Activated CD4-positive, alpha-beta T cell treated with anti-CD3 and anti-CD28 coated beads, Interleukin-2, amount 50 U/mL, for 1 hour (primary cell): ENCODE data around the gene AMMECR1.
"Not testable (repeated sequence)": the region's sequence is repeated elsewhere in the genome, so short reads cannot be mapped to it uniquely, and the experiment has no call there.

Experiments
- DNase-seq: peaks from one replicate; pipeline ENCODE4 v3.0.0-alpha.2; 2020

Gene AMMECR1

DNA sequence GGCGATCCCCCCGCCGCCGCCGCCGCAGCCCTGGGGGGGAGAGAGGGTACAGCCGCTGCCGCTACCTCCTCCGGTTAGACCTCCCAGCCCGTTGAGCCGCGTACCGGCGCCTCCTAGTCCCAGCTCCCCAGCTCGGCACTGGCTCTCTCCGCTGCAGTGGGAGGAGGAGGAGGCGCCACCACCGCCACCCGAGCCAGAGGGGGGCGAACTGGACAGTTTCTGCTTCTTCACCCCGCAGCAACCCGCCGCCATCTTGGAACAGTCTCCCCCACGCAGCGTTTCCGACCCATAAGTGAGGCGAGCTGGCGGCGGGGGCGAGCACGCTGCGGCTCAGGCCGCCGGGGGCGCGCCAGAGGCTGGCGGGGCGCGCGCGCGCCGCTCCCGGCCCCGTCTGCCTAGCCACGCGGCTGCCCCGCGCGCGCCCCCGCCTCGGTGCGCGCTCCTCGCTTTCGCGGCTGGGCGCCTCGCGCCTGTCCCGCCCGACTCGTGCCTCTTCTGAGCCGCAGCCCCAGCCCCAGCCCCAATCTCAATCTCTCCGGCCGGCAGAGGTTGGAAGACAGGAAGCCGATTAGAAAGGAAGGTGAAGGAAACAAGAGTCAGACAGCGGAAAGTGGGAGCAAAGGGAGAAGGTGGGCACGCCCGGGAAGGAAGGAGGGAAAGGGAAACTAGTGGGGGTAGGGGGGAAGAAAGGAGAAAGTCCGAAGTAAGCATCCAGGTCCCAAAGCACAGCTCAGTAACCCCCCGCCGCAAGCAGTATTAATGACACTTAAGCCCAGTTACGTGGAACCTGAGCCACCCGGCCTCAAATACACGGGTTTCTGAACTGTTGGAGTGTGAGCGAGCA, at the start of gene AMMECR1:
TSS of gene AMMECR1 (minus strand) at position 266 of the 844 bp plus-strand sequence. CDS start at position 252, 14 bp downstream.
- peak; percentile 74 for DNase-seq

DNA sequence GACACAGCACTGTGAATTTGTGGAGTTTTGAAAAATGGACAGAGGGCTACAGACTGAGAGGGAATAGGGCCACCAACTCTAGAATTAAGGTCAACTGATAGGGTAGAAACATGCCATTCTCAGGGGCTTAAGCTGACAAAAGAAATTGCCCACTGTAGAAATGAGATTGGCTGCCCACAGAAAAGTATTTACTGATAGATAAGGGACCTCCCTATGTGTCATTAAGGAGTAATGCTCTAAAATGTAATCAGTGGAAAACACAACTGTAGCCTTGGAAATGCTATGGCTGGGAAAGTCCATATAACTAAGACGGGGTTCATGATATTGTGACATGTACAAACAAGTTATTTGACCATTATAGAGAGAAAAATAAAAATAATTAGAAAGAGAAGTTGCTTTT, 45.4 kb upstream of the AMMECR1 start:
- no peak for DNase-seq

DNA sequence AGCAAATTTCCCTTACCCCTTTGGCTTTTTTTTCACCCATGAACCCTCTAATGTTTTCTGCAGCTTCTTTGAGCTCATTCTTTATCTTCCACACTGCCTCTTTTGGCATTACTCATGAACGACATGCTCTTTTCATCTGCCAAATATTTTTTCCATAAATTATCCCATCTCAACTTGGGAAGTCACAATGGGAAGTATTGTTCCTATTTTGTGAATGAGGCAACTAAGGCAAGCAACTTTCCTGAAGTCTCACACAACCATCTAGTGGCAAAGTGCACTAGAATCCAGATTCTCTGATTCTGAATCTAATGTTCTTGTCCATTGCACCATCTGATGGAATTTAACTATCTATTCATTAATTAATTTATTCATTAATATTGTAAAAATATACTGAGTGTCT, 41.4 kb upstream of the AMMECR1 start:
- DNase-seq = no peak

DNA sequence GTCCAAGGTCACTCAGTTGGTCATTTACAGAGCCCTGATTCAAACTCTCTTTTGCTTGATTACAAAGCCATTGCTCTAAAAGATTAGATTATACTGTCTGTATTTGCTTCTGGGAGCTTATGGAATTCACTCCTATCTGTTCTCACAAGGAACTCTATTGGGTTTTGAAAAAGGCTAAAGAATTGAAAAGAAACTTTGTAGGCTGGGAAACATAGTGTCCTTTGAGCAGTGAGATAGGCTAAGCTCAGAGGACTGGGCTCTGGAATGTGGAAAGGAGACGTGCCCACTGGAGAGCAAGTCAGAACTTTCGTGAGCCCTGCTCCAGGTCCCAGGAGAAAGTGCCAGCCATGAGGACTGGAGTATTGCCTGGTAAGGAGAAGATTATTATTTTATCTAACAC, 40.7 kb upstream of the AMMECR1 start, which contains the start of gene RTL9:
TSS of gene RTL9 (plus strand) at position 301 of the 400 bp plus-strand sequence. CDS start 91,770 bp downstream, outside the sequence.
- DNase-seq = no peak

DNA sequence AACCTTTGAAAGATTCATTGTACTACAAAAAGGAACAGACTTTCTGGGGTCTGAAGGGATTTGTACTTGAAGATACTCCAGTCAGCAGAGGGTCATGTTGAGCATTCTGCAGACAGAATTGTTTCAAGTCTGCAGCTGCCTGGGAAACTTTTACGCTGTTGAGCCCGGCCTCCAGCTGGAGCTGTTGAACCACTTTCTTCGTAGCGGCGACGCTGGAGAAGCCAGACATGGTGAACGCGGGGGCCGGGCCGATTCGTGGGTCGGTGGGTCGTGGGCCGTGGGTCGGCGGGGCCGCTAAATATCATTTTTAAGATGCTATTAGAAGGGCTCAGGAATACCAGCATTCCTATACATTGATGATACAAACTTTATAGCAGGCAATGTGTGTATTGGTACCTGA, 28.8 kb upstream of the AMMECR1 start:
- no peak for DNase-seq

DNA sequence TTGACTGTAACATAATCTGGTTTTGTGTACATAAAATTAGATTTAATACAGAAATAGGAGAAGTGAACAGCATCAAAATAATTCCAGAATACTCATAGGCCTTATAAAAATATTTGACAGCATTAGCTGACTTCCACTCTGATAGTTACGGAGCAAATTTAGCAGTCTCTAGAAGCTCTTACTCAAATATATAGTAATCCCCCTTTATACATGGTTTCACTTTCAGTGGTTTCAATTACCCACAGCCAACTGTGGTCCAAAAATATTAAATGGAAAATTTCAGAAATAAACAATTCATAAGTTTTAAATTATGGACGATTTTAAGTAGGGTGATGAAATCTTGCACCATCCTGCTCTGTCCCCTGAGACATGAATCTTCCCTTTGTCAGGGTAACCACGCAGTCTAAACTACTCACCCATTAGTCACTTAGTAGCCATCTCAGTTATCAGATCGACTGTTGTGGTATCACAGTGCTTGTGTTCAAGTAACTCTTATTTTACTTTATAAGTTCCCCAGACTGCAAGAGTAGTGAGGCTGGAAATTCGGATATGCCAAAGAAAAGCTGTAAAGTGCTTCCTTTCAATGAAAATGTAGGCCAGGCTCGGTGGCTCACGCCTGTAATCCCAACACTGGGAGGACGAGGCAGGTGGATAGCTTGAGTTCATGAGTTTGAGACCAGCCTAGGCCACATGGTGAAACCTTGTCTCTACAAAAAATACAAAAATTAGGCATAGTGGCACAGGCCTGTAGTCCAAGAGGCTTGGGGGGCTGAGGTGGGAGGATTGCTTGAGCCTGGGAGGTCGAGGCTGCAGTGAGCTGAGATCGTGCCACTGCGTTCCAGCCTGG, 23.5 kb upstream of the AMMECR1 start:
- no peak for DNase-seq

DNA sequence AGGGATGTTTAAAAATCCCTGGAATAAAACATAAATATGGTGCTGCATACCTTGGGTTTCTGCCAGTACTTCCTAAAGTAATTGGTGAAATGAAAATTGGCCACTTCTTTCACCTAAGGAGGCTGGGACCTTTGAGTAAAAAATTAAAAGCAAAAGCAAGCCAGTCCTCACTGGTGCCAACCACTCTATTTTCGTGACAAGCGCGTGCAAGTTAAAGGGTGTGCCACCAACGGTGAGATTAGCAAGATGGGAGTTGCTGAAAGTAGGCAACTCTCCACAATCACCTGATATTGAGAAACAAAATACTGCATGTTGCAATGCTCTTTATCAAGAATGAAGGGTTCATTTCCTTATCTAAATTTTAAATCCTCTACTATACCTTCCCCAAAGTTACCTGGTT, 21.1 kb upstream of the AMMECR1 start:
- no peak for DNase-seq

DNA sequence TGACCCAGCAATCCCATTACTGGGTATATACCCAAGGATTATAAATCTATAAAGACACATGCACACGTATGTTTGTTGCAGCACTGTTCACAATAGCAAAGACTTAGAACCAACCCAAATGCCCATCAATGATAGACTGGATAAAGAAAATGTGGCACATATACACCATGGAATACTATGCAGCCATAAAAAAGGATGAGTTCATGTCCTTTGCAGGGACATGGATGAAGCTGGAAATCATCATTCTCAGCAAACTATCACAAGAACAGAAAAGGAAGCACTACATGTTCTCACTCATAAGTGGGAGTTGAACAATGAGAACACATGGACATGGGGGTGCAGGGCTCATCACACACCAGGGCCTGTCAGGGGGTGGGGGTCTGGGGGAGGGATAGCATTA, 15.6 kb upstream of the AMMECR1 start:
- not testable (repeated sequence) for DNase-seq

DNA sequence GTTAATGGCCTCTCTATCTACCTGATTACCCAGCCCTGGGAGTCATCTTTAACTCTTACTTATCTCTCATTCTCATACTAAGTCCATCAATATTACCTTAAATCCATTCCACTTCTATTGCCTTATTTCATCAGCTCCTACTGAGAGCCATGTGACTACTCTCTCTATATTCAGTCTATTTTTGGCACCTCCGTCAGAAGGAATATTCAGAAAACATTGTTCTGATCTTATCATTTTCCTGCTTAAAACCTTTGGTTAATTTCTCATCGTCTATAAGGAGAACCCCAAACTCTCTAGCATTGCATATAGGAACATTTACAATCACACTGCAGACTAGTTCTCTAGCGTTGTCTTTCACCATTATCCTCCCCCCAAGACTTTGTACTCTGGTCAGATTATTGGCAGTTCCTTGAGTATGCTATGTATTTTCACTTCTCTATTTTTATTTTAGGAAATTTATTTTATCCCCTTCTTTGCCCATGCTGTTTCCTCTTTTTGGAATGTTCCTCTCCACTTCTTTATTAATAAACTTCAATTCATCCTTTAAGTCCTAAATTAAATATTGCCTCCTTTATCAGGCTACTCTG, 13.7 kb upstream of the AMMECR1 start:
- no peak for DNase-seq

DNA sequence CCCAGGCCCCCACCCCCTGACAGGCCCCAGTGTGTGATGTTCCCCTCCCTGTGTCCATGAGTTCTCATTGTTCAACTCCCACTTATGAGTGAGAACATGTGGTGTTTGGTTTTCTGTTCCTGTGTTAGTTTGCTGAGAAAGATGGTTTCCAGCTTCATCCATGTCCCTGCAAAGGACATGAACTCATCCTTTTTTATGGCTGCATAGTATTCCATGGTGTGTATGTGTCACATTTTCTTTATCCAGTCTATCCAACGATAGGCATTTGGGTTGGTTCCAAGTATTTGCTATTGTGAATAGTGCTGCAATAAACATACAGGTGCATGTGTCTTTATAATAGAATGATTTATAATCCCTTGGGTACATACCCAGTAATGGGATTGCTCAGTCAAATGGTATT, 10.7 kb upstream of the AMMECR1 start:
- not testable (repeated sequence) for DNase-seq

DNA sequence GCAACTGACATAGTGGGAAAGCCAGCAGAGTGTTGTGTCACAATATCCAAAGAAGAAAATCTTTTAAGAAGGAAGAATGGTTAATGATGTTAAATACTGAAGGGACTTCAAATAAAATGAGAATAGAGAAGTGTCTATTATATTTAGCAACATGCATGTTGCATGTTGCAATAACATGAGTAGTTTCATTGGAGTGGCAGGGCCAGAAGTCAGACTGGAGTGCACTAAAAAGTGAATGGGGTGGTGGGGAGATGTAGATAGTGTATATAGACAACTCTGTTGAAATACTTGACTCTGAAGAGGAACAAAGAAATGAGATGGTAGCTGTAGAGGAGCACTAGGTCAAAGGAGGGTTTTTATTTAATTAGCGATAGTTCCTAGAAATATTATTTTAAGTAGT, 9.5 kb upstream of the AMMECR1 start:
- no peak for DNase-seq

DNA sequence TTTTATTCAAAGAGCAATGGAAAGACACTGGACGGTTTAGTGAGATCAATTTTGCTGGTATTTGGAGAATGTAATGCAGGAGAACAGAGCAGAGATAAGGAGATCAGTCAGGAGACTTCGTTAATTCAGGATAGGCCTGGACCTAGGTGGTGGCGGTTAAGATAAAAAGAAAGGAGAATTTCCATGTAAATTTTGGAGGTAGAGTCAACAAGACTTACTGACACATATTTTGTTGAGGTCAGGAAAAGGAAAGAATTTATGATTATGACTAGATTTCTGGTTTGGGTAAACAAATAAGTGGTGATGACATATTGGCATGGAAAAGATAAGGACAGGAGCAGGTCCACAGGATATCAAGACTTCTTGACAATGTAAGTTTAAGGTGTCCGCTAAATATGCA, 8.8 kb upstream of the AMMECR1 start:
- DNase-seq = no peak

DNA sequence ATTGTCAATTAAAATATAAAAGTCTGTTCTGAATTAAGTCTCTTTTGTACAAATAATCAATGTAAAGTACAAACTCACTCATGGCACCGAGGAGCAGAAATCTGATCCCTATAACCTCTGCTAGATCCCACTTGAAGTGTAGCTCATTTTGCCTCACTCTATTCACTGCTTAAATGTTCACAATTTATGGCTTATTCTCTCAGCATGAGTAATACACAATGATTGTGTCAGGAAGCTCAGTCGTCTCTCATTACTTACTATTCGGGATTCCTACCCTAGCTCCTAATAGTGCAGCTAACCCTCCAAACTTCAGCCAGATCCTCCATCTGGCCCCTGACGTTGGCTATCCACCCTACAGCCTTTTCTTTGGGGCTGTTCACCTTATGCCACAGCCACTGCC, 4.7 kb upstream of the AMMECR1 start:
- no peak for DNase-seq

DNA sequence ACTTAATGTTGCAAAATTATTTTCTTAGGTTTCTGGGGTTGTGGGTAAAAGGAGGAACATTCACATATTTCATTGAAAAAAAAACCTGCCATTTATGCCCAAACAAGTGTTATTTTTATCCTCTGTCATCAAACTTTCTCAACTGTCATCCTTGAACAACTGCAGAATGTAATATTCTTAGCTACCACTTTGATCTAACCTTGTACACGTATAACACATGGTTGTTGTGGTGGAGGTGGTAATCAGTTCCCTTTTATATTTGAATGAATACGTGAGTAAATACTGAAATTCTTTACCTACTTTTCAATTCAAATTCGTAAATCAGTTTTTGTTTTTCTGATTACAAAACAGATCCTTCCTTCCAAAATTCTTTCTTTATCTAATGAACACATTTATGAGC, 3.8 kb upstream of the AMMECR1 start:
- DNase-seq = no peak

DNA sequence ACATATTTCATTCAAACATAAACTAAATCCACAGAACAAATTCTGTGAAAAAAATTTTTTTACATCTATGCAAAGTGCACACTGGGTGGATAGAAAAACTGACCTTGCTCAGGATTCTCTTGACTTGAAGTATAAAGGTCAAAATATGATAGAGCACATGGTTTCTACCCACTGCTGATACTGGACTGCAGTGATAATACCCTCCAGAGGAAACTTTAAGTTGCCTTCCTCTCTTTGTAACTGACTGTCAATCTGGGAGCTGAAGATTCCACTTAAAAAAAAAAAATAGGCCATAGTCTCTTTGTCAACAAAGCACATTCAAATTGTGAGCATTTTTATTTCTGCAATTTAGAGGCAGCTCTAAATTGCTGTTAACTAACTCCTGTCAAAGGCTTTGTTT, 3.2 kb upstream of the AMMECR1 start:
- DNase-seq = no peak

DNA sequence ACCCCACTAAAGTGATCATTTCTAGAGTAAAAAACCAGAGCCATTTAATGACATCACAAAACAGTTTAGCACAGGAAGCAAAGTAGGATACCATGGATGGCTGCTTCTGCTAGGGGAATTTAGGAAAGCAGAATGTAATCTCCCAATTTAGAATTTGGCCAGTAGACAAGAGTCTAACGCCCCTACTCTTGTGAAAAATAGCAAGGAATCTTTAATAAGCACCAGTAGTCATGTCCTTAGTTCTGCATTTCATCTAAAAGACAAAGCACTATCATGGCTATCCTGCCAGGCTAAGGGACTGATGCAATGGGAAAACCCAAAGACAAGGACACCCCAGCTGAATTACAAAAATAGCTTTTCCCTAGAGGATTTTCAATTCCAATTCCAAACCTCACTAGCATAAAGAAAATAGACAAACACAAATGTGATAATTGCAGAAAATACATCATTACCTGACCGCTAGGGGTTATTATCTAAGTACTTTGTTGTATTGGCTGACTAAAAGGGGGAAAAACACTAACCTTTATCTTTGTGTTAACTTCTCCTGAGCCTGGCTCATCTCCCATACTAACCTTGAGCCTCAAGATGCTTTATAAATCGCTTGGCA, 2.6 kb upstream of the AMMECR1 start:
- no peak for DNase-seq

DNA sequence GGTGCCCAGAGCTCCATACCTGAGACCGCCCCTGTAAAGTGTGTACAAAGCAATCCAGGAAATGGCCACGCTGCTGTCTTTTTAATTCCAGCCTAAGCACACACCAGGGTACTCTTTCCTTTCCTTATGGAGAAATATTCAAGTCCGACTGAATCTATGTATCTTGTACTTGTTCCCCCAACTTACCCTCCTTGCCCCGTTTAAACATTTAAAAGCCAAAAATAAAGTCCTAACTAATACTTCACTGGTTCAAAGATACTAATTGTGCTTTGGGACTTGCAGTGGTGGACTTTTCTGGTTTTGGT, 731 bp upstream of the AMMECR1 start:
- DNase-seq = no peak

DNA sequence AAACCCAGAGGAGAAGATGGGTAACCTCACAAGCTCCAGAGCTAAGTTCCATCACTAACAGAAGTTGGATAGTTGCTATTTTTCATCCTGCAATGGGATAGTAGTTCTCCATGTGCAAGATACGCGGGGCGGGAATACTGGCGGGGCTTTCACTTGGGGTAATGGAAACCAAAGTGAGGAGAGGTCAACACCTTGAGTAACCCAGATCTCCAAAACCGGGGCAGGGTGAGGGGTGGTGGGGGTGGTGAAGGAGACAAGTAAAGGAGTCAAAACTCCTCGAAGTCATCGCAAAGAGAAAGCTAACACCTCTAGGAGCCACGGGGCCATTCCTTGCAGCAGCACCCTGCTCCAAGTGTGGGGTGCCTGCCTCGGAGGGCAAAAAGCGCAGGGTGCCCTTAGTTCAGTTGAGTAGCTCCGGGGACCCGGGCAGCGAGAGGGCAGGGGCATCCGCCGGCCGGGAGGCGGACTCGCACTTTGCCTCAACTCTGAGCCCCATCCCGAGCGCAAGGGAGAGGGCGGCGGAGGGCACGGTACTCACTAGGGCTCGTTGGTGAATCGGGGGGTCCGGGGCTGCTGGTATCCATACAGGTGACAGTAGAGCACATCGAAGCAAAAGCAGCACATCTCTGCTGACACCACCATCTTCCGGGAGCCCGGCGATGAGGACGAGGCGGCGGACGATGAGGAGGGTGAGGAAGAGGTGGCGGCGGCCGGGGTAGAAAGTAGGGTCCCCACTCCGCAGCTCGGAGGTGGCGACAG, 645 bp downstream of the AMMECR1 start:
- peak; percentile 22 for DNase-seq

DNA sequence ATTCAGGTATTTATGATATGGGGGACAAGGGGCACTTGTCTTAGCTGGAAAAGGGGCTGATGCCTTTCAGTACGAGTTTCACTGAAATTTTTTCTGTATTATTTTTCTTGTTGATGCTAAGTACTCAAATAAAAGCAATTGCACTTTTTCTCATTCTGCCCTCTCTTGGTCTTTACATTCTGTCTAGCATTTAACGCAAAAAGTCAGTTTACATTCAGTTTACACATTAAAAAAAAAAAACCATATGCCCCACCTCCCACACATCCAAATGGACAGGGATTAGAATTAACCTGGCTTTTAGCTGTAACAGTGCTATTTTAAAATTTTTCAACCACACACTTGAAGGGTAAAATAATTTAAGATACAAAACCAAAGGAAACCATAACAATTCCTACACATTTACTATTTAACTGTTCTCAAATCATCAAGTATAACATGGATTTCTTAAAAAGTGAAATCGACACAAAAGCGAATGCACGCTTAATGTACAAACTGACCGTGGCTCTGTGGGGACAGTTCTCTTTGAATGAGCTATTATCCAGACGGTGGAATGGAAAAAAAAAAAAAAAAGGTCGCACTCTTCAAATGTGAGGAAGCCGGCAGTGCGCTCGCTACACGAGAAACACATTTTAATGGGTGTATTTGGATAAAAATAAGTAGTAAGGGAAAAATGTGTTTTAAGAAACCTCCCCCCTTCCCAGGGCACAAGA, 1.4 kb downstream of the AMMECR1 start:
- DNase-seq = no peak

DNA sequence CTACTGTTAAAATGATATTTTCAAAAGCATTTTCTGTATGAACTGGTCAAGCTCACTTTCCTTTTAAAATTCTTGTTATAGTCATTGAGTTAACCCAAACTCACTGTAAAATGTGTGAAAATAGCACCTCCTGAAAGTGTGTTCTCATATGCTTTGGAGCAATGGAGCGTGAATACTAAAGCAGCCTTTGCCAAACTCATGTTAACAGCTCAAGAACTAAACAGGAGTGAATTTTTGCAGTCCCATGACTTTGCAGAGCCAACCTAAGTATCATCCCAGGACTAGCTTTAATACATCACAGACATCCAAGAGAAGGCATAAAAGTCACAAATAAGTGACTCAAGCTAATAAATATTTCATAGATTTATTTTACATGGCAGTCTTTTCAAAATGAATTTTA, 2.3 kb downstream of the AMMECR1 start:
- DNase-seq = no peak

DNA sequence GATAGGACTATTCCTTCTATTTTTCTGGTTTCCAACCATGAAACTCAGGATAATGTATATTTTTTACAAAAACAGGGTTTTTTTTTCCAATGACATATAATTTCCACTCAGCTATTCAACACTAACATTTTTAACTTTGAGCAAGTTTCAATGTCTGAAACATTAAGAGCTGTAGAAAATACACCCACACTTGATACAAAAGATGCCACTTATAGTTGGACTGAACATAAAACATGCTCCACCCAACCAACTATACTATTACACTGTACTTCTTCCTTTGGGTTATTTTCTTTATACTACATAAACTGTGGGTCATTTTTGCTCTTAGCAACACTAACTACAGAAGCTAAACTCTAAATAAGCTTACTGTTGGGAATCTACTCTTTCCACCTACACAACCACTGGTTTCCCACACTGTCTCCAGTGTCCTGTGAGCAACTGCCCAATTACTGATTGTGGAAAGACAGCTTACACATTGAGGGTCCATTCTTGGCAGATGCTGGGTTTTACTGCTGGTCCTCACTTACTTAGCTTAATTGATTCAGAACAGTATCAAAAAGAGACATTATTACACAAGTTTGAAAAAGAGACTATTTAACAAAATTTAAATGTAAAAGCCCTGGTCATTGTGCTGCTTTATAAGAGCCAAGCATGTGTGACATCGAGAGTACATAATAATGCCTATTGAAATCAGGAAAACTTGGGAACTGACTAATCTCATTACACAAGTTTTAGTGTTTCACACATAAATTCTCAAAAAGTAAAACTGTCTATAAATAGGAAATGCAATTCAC, 6.3 kb downstream of the AMMECR1 start:
- DNase-seq = no peak
